Gastrocnemius medialis (tissue), 4 donors: ENCODE data around the gene PDE3B.

Experiments used
- POLR2A ChIP-seq, 2 donors: fragments of 450-650 bp; IDR thresholded peaks; one replicate each; pipeline ENCODE4 v1.6.1; 2017; ENCODE audit warnings: antibody characterized with exemption in 2 of 2, mild to moderate bottlenecking in 2 of 2, moderate library complexity in 2 of 2
- TF ChIP-seq, protein P1 (sequence below), 5 experiments: fragments of 450-650 bp in 3 of 5; fragments of 200-600 bp in 2 of 5; sonication (generic) in 2 of 5; IDR thresholded peaks in 4 of 5; conservative IDR thresholded peaks in 1 of 5; 1 replicate in 4 of 5; 2 replicates in 1 of 5; pipeline ENCODE4 v1.5.1; 2016 to 2019; ENCODE audit warnings: antibody characterized with exemption in 5 of 5, mild to moderate bottlenecking in 3 of 5, moderate library complexity in 3 of 5

DNA sequence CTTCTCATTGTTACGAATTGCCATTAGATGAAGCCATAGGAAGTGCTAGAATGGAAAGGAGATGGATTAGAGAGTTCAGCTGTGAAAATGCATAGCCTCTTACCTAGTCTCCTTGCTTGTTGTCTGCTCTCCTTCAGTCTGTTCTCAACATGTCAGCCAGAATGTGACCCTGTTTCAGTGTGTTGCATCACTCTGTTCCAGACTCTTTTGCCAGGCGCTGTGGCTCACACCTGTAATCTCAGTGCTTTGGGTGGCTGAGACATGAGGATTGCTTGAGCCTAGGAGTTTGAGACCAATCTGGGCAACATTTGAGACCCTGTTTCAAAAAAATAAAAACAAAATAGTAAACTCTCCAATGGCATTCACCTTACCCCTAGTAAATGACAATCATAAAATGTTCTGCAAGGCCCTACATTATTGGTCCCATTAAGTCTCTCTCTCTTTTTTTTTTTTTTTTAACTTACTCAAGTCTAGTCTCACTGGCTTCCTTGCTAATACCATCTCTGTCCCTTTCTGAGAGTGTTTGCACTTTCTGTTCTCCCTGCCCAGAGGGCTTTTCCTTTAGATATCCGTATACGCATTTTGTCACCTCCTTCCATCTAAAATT, 209.1 kb downstream of the PDE3B start:
- TF ChIP-seq, protein P1, sequence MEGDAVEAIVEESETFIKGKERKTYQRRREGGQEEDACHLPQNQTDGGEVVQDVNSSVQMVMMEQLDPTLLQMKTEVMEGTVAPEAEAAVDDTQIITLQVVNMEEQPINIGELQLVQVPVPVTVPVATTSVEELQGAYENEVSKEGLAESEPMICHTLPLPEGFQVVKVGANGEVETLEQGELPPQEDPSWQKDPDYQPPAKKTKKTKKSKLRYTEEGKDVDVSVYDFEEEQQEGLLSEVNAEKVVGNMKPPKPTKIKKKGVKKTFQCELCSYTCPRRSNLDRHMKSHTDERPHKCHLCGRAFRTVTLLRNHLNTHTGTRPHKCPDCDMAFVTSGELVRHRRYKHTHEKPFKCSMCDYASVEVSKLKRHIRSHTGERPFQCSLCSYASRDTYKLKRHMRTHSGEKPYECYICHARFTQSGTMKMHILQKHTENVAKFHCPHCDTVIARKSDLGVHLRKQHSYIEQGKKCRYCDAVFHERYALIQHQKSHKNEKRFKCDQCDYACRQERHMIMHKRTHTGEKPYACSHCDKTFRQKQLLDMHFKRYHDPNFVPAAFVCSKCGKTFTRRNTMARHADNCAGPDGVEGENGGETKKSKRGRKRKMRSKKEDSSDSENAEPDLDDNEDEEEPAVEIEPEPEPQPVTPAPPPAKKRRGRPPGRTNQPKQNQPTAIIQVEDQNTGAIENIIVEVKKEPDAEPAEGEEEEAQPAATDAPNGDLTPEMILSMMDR (IDR thresholded peaks at IDR 0.05 in 4 of 5, conservative IDR thresholded peaks at IDR 0.05 in 1 of 5) = no peak
- TF ChIP-seq POLR2A (IDR thresholded peaks at IDR 0.05) = no peak
